Stimulated activated CD4-positive, alpha-beta T cell treated with anti-CD3 and anti-CD28 coated beads, Interleukin-15, amount 100 ng/mL, for 48 hours (primary cell): Measurements from ENCODE around the gene SLC8B1.
"Not testable (repeated sequence)": the region's sequence is repeated elsewhere in the genome, so short reads cannot be mapped to it uniquely, and the experiment has no call there.

Source experiments
- DNase-seq, 2 donors: peaks; one replicate each; pipeline ENCODE4 v3.0.0-alpha.2; 2020; ENCODE audit warnings: low read depth in 2 of 2

The SLC8B1 gene

GRCh38 chr12:113358381-113359132, 23.6 kb upstream of the SLC8B1 start, which contains the start of gene PLBD2:
PLBD2 (plus strand) TSS chr12:113358587; CDS start chr12:113358601, 14 bp downstream.
- DNase-seq: peak; percentile 89 to 94

GRCh38 chr12:113354192-113354591, 19.3 kb upstream of the SLC8B1 start:
- DNase-seq: not testable (repeated sequence)

GRCh38 chr12:113351089-113351488, 16.2 kb upstream of the SLC8B1 start:
- no peak for DNase-seq

- DNase-seq: no peak
Observed at GRCh38 chr12:113348849-113349536, 14.1 kb upstream of the SLC8B1 start.

GRCh38 chr12:113347892-113348291, 13.0 kb upstream of the SLC8B1 start:
- no peak for DNase-seq

- no peak for DNase-seq
Observed at GRCh38 chr12:113347107-113347506, 12.2 kb upstream of the SLC8B1 start.

- DNase-seq: no peak
Observed at GRCh38 chr12:113346353-113346752, 11.4 kb upstream of the SLC8B1 start.

- DNase-seq: no peak
Observed at GRCh38 chr12:113345318-113345717, 10.4 kb upstream of the SLC8B1 start.

GRCh38 chr12:113341535-113341934, 6.6 kb upstream of the SLC8B1 start:
- no peak for DNase-seq

- DNase-seq: no peak
Observed at GRCh38 chr12:113340061-113340460, 5.2 kb upstream of the SLC8B1 start.

GRCh38 chr12:113339540-113339939, 4.6 kb upstream of the SLC8B1 start:
- DNase-seq: no peak

GRCh38 chr12:113333877-113334785, 778 bp downstream of the SLC8B1 start:
- DNase-seq: peak in 1 of 2 donors; percentile 1

- no peak for DNase-seq
Observed at GRCh38 chr12:113333418-113333750, 1.5 kb downstream of the SLC8B1 start.

- DNase-seq: no peak
Observed at GRCh38 chr12:113332688-113333417, 2.1 kb downstream of the SLC8B1 start.

GRCh38 chr12:113330505-113330904, 4.4 kb downstream of the SLC8B1 start:
- no peak for DNase-seq

GRCh38 chr12:113329791-113330417, 5.0 kb downstream of the SLC8B1 start:
- no peak for DNase-seq

GRCh38 chr12:113329022-113329790, 5.7 kb downstream of the SLC8B1 start:
- no peak for DNase-seq

GRCh38 chr12:113328368-113328889, 6.5 kb downstream of the SLC8B1 start:
- DNase-seq: no peak

- DNase-seq: no peak
Observed at GRCh38 chr12:113326775-113327395, 8.0 kb downstream of the SLC8B1 start.

- DNase-seq: no peak
Observed at GRCh38 chr12:113325916-113326315, 9.0 kb downstream of the SLC8B1 start.
